A172 (cell line): ENCODE results near the gene MEGF6. TPM values are rescaled to one million over a fixed set of nuclear protein-coding genes. Genes with fewer than 3 reads are reported as not detected.

Experiments
- DNase-seq: peaks from one replicate; pipeline ENCODE4 v3.0.0-alpha.2; 2015; ENCODE audit warnings: low spot score
- total RNA-seq: library from RNA; depleted of rRNA; stranded (reverse); fragments of >200 nt; shearing (Covaris generic); gene quantifications from 2 replicates; pipeline ENCODE4 v1.2.3, GENCODE V29; 2014

The MEGF6 gene
- total RNA-seq, 1 experiment from 2014 or later, result 21.7 TPM

GRCh38 chr1:3469849-3470649 is 141.3 kb downstream of the MEGF6 start:
- DNase-seq, result no peak

GRCh38 chr1:3469104-3469848 is 142.0 kb downstream of the MEGF6 start:
- DNase-seq, result no peak

- no peak for DNase-seq
Observed at GRCh38 chr1:3468236-3469103, 142.8 kb downstream of the MEGF6 start.

DNA sequence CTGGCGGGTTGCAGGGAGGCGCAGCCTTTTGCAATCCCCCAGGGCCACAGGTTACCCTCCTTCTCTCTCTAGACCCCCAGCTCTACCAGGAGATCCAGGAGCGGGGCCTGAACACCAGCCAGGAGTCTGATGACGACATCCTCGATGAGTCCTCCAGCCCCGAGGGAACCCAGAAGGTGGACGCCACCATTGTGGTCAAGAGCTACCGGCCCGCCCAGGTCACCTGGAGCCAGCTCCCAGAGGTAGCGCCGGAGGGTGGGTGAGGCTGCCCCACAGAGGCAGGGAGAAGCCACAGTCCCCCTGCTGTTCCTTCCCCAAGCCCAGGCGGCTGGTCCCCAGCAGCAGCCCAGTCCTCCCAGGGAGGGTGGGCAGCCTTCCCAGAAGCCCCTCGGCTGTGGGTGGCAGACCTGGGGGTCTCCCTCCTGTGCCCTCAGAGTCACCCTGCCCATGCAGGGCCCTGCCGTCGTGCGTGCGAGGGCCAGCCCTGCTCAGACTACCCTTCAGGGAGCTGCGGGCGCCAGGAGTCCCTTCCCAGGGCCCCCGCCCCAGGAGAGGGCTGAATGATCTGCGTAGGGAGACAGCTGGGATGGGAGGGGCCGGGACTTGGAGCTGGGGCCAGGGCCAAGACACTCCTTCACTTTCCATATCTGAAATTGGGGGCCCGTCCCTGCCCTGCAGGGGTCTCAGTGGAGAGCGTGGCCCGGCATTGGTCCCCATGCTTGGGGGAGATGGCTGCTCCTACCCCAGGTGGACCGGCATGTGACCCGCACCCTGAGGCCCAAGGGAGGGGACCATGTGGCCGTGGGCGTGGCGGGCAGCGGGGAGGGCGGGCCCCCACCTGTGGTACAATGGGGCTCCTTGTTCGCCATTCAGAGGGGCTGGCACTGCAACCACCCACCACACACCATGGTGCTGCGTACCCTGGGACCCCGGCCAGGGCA is 143.9 kb downstream of the MEGF6 start:
- no peak for DNase-seq

- DNase-seq, result no peak
Observed at GRCh38 chr1:3466366-3467075, 144.8 kb downstream of the MEGF6 start.

GRCh38 chr1:3465935-3466321 is 145.4 kb downstream of the MEGF6 start:
- DNase-seq, result no peak

GRCh38 chr1:3465091-3465934 is 146.0 kb downstream of the MEGF6 start:
- no peak for DNase-seq

- no peak for DNase-seq
Observed at GRCh38 chr1:3464649-3465025, 146.7 kb downstream of the MEGF6 start.

GRCh38 chr1:3463891-3464648 is 147.2 kb downstream of the MEGF6 start:
- no peak for DNase-seq

DNA sequence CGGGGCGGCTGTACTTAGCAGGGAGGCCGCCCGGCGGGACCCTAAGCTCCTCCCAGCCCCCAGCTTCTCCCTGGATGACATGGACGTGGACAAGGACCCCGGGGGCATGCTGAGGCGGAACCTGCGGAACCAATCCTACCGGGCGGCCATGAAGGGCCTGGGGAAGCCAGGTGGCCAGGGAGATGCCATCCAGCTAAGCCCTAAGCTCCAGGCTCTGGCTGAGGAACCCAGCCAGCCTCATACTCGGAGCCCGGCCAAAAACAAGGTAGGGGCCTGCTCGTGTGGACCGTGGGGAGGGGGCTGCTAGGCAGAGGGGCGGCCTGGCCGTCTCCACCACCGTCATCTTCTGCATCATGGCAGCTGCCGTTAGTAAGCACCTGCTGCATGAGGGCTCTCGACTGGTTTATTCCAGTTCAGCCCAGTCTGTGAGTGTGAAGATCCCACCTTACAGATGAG is 147.9 kb downstream of the MEGF6 start:
- no peak for DNase-seq

DNA sequence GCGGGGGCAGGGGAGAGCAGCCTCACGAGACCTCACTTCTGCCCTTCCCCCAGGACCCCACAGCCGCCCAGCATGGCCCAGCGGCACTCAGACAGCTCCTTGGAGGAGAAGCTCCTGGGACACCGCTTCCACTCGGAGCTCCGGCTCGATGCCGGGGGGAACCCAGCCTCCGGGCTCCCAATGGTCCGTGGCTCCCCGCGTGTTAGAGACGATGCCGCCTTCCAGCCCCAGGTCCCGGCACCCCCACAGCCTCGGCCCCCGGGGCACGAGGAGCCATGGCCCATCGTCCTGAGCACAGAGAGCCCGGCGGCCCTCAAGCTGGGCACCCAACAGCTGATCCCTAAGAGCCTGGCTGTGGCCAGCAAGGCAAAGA is 148.3 kb downstream of the MEGF6 start:
- no peak for DNase-seq

GRCh38 chr1:3462356-3463012 is 148.8 kb downstream of the MEGF6 start:
- DNase-seq, result no peak

DNA sequence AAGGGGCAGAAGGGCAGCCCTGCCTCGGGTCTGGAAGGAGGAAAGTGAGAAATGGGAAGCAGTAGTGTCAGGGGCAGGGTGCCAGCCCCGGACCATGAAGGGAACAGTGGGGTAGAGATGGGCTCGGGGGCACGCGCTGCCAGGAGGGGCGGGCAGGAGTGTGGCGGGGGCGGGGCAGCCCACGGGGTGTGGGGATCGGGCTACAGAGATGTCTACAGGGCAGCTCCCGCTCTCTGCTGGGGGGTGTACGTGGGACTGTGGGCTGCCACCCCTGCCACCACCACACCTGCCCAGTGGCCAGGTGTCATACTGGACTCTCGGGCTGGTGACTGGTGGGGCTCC is 149.4 kb downstream of the MEGF6 start:
- no peak for DNase-seq

- no peak for DNase-seq
Observed at GRCh38 chr1:3461238-3461933, 149.9 kb downstream of the MEGF6 start.

DNA sequence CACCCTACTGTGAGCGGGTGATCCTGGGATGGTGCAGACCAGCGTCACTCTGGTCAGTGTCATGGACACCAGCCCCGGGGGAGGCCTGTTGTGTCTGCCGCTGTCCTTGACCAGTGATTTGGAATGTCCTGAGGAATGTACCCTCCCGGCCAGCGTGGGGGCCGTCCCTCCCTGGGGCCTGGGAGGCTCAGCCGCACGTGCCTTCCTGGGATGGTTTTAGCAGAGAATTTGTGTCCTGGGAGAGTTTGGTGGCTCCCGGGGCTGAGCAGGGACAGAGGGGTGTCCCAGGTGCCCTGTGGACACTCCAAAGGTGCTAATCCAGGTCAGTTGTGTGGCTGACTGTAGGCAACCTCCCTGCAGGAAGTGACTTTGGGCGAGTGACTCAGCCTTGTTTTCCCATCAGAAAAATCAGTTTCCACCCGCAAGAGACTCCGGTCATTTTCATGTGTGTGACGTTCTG is 150.6 kb downstream of the MEGF6 start:
- DNase-seq, result peak; percentile 60

DNA sequence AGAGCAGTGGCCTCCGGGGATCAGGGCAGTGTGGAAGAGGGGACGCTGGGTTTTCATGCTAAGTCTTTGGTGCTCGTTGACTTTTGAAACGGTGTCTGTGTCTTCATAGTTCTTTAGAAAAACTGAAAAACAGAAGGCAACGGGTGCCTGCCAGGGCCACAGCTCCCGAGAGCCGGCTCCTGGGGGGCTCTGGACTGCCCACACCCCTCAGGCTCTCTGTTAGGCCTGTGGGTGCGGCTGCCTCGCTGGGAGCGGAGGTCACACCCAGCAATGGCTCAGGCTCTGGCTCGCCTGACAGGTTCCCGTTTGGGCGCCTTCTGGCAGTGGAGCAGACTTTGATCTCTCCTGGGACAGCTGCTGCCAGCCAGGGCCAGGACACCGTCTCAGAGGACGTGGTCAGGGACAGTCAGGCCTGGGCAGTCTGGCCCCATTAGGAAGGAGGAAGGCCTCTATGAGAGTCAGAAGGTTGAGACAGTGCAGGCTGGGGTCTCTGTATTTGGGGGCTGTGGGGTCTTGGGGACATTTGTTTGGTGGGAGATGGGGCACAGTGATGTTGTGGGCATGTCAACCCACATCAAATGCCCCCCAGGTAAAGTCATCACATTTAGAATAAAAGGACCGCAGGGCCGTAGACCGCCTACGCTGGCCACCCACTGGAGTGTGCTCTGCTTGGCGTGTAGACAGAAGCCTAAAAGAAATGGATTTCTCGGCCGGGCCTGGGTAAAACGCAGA is 151.2 kb downstream of the MEGF6 start:
- DNase-seq, result no peak
